ENCODE results near the gene SCFD1. TPM values are rescaled to one million over a fixed set of nuclear protein-coding genes. Genes with fewer than 3 reads are reported as not detected.
"Not testable (repeated sequence)": the region's sequence is repeated elsewhere in the genome, so short reads cannot be mapped to it uniquely, and the experiment has no call there.

The SCFD1 gene
- total RNA-seq, 1 donor from 2014 or later, result 37.8 TPM

DNA sequence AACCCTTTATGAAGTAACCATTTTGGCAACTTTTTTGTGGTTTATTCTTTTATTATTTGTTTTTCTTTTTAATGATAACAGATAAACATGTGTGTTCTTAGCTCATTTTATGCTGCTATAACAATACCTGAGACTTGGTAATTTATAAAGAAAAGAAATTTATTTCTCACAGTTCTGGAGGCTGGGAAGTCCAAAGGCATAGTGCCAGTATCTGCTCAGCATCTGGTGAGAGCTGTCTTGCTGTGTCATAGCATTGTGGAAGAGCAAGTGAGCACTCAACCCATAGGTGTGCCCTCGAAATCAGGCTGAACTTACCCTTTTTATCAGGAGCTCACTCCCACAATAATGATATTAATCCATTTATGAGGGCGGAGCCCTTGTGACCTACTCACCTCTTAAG, 8.0 kb upstream of the SCFD1 start:
- no peak for DNase-seq (ENCODE audit: low read depth)
- no peak overlapping the region for H3K4me3 ChIP-seq (ENCODE audit: low read depth, low read length)
- TF ChIP-seq, protein P1, sequence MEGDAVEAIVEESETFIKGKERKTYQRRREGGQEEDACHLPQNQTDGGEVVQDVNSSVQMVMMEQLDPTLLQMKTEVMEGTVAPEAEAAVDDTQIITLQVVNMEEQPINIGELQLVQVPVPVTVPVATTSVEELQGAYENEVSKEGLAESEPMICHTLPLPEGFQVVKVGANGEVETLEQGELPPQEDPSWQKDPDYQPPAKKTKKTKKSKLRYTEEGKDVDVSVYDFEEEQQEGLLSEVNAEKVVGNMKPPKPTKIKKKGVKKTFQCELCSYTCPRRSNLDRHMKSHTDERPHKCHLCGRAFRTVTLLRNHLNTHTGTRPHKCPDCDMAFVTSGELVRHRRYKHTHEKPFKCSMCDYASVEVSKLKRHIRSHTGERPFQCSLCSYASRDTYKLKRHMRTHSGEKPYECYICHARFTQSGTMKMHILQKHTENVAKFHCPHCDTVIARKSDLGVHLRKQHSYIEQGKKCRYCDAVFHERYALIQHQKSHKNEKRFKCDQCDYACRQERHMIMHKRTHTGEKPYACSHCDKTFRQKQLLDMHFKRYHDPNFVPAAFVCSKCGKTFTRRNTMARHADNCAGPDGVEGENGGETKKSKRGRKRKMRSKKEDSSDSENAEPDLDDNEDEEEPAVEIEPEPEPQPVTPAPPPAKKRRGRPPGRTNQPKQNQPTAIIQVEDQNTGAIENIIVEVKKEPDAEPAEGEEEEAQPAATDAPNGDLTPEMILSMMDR (conservative IDR thresholded peaks at IDR 0.05; ENCODE audit: low read depth, low read length), result no peak

DNA sequence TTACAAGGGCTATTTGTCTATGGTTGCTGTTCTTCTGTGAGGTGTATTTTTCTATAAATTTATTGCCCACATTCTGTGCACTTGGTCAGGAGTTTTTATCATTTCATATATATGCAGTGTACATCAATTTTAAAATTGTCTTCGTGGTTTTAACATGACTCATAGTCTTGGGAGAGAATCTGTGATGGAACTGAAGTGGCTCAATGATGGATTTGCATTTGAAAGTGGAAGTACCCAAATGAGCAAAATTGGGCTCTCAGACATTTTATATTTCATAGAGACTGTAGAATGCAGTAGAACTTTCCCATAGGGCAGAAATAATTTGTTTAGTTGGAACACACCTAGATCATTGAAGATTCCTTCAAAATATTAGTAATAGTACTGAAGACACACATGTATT, 1.9 kb upstream of the SCFD1 start:
- DNase-seq (ENCODE audit: low read depth), result no peak
- no peak overlapping the region for H3K4me3 ChIP-seq (ENCODE audit: low read depth, low read length)
- TF ChIP-seq, protein P1 (conservative IDR thresholded peaks at IDR 0.05; ENCODE audit: low read depth, low read length), result no peak

DNA sequence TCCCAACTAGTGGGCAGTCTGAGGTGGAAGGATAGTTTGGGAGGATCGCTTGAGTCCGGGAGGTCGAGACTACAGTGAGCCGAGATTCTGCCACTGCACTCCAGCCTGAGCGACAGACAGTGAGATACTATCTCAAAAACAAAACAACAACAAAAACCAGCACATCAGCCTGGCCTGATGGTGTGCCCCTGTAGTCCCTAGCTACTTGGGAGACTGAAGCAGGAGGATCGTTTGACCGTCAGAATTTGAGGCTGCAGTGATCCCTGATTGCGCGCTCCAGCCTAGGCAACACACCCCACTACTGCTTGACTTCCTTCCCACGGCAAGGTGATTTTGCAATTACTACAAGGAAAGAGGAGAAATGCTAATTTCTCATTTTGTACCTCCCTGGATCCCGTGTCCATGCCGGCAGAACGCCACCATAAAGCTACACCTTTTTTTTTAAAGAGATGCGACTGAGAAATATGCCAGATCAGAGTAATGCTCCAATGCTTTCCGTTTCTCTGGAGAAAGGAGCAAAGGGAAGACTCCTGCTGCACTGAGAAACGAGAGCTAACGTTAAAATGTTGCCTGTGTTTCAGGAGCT, 672 bp upstream of the SCFD1 start:
- DNase-seq (ENCODE audit: low read depth), result no peak
- TF ChIP-seq, protein P1 (conservative IDR thresholded peaks at IDR 0.05; ENCODE audit: low read depth, low read length), result no peak

DNA sequence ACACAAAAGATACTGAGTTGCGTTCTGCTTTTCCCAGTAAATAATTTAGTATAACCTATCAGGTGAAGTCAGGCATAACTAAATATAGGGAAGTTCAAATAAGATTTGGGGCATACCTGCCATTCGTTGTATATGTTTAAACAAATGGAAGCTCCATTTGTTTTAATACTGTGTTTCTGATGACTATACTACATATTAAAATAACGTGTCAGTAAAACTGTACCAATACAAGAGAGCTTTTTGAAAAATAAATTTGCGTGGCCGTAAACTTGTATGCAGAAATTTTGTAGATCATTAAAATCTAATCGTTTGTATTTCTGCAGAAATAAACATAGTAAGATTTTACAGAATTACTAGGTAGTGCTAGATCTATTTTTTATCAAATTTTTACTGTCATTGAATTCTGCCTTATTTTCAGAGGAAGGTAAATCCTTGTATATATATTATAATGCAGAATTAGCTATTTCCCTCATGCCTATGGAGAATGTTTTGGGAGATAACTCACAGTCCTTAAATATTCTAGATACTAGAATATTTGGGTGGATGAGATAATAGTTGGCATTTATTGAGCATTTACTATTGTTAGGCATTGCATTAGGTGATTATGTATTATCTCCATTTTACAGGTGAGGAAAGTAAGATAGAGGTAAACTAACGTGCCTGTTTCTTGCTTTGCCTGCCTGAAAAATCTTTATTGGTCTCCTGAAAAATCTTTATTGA, 1.5 kb downstream of the SCFD1 start:
- peak overlapping the region; percentile 75 for H3K4me3 ChIP-seq (ENCODE audit: low read depth, low read length)

More for the DNA sequence above, 672 bp upstream of the SCFD1 start:
- peak overlapping the region; percentile 75 for H3K4me3 ChIP-seq (ENCODE audit: low read depth, low read length)

DNA sequence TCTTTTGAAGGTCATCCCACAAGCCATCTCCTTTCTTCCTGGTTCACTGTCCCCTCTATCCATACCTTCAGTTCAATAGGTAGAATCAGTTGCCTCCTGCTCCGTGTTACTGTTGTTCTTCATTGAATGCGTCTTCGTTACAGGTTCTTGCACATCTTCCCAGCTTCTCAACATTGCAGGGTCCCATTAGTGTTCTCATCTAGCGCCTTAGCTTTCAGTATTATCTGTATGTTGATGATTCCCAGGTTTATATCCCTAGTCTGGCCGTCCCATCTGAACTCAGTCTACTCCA, 2.0 kb downstream of the SCFD1 start:
- no peak for DNase-seq (ENCODE audit: low read depth)
- TF ChIP-seq, protein P1 (conservative IDR thresholded peaks at IDR 0.05; ENCODE audit: low read depth, low read length), result no peak
- H3K4me3 ChIP-seq (ENCODE audit: low read depth, low read length), result no peak overlapping the region

More for the DNA sequence above, 1.5 kb downstream of the SCFD1 start:
- DNase-seq (ENCODE audit: low read depth), result no peak
- TF ChIP-seq, protein P1 (conservative IDR thresholded peaks at IDR 0.05; ENCODE audit: low read depth, low read length), result no peak

DNA sequence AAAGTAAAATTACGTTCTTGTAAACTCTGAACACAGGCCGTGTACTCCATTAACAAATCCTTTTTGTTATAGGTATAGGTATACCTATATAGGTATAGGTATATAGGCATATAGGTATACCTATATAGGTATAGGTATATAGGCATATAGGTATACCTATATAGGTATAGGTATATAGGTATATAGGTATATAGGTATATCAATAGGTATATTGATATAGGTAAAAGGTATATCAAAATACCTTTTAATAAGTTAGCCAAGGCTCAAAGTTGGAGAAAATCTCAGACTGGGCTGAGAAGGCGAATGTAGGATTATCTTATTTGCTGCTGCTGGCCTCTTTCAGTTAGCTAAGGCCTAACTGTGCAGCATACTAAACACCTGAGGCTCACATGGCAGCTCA, 3.4 kb downstream of the SCFD1 start:
- DNase-seq (ENCODE audit: low read depth), result no peak
- TF ChIP-seq, protein P1 (conservative IDR thresholded peaks at IDR 0.05; ENCODE audit: low read depth, low read length), result no peak
- H3K4me3 ChIP-seq (ENCODE audit: low read depth, low read length), result no peak overlapping the region

DNA sequence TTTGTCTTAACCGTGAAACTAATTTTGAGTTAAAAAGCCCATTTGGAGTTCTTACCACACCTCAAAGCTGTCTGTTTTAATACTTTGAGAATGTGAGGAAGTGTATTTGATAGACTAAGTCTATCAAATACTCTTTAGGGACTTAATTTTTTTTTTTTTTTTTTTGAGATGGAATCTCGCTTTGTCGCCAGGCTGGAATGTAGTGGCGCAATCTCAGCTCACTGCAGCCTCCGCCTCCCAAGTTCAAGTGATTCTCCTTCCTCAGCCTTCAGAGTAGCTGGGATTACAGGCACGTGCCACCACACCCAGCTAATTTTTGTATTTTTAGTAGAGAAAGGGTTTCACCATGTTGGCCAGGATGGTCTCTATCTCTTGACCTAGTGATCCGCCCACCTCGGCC, 7.3 kb downstream of the SCFD1 start:
- not testable (repeated sequence) for DNase-seq (ENCODE audit: low read depth); H3K4me3 ChIP-seq (ENCODE audit: low read depth, low read length)

Measured in epithelial cell of proximal tubule (primary cell).